K562 (cell line): Measurements from ENCODE around the gene ANO9. TPM values are rescaled to one million over a fixed set of nuclear protein-coding genes. Genes with fewer than 3 reads are reported as not detected.
A peak's percentile ranks its signal among the peaks of the same experiment; 100 is the strongest.

ENCODE experiments used
- ATAC-seq: fragments of 200-7000 bp; cut with Tn5 transposase; 3 replicates; pipeline ENCODE4 v1.9.1; 2020; ENCODE audit warnings: moderate library complexity
- BruUV-seq: library from RNA; stranded (reverse); fragments of 400-500 nt; replicated peaks from 2 replicates; lab custom pipeline; 2021; lab: Mats Ljungman, UMichigan
- CTCF ChIA-PET: fragments of 300-600 bp; formaldehyde crosslinking; extraction: SDS; loops from one replicate; lab custom pipeline; 2021; ENCODE audit warnings: low intra/inter-chr PET ratio; lab: Yijun Ruan, JAX
- POLR2A ChIA-PET: fragments of 300-600, 350-650 bp; sonication (Branson Sonifier 250); formaldehyde crosslinking; extraction: SDS; loops from one replicate; lab custom pipeline; 2021; ENCODE audit warnings: antibody characterized with exemption, inconsistent platforms; lab: Yijun Ruan, JAX
- DNase-seq, 4 experiments: peaks; one replicate each; pipeline versions ENCODE4 v3.0.0 to v3.0.0-alpha.2; 2011 to 2018; ENCODE audit warnings: low spot score in 3 of 4, mixed read lengths in 3 of 4; ENCODE audit errors: extremely low read depth in 1 of 4
- FAIRE-seq: peaks from 2 replicates; lab custom pipeline; 2011; peaks lifted over from hg19 to GRCh38; lab: Jason Lieb, UNC
- H2AFZ ChIP-seq: 2 replicates; pipeline ENCODE4 v1.6.0; 2011; ENCODE audit warnings: low read depth, low read length, control low read depth, inconsistent platforms
- H3K27ac ChIP-seq: fragments of 200-600 bp; 3 replicates; pipeline ENCODE4 v1.8.0; 2011; ENCODE audit warnings: low read depth, mild to moderate bottlenecking, control low read depth, inconsistent platforms, low read length, moderate library complexity, mixed read lengths; ENCODE audit errors: extremely low read depth
- H3K27me3 ChIP-seq, 2 experiments: fragments of 300-600 bp in 1 of 2; 2 replicates in 1 of 2; 3 replicates in 1 of 2; pipeline versions ENCODE4 v1.6.0 to v1.8.0; 2011; ENCODE audit warnings: inconsistent platforms in 2 of 2, low read length in 2 of 2, mild to moderate bottlenecking in 1 of 2, mixed read lengths in 1 of 2, moderate library complexity in 1 of 2; ENCODE audit not compliant: control insufficient read depth in 2 of 2, insufficient read depth in 2 of 2
- H3K36me3 ChIP-seq: fragments of 300-600 bp; 3 replicates; pipeline ENCODE4 v1.8.0; 2011; ENCODE audit warnings: mild to moderate bottlenecking, low read length, inconsistent platforms; ENCODE audit not compliant: control insufficient read depth, insufficient read depth
- H3K4me1 ChIP-seq, 2 experiments: fragments of 200-600 bp in 1 of 2; replicated peaks in 1 of 2; 2 replicates in 1 of 2; 3 replicates in 1 of 2; pipeline versions ENCODE4 v1.5.1 to v1.8.0; 2011; ENCODE audit warnings: inconsistent platforms in 2 of 2, low read length in 2 of 2, mild to moderate bottlenecking in 1 of 2, mixed read lengths in 1 of 2, moderate library complexity in 1 of 2; ENCODE audit not compliant: control insufficient read depth in 2 of 2, insufficient read depth in 2 of 2
- H3K4me2 ChIP-seq: 2 replicates; pipeline ENCODE4 v1.6.1; 2011; ENCODE audit warnings: low read length, control low read depth, inconsistent platforms, mixed read lengths; ENCODE audit not compliant: insufficient read depth
- H3K4me3 ChIP-seq: fragments of 200-600 bp; sonication (generic), shearing (Covaris generic); 2 replicates; pipeline ENCODE4 v1.5.1; 2016; ENCODE audit warnings: control low read depth, inconsistent platforms
- H3K79me2 ChIP-seq: fragments of 200-600 bp; 3 replicates; pipeline ENCODE4 v1.8.0; 2011; ENCODE audit warnings: low read length, inconsistent platforms; ENCODE audit not compliant: control insufficient read depth, insufficient read depth
- H3K9ac ChIP-seq, 2 experiments: 2 replicates each; pipeline versions ENCODE4 v1.6.0 to v1.6.1; 2011; ENCODE audit warnings: low read depth in 2 of 2, low read length in 2 of 2, control low read depth in 1 of 2, inconsistent platforms in 1 of 2, mild to moderate bottlenecking in 1 of 2, mixed read lengths in 1 of 2; ENCODE audit not compliant: insufficient read depth in 1 of 2
- H3K9me1 ChIP-seq: one replicate; pipeline ENCODE4 v1.6.0; 2011; ENCODE audit warnings: inconsistent platforms, mild to moderate bottlenecking, low read length, moderate library complexity; ENCODE audit not compliant: control insufficient read depth, insufficient read depth
- H3K9me3 ChIP-seq: replicated peaks from 2 replicates; pipeline ENCODE4 v1.5.1; 2011; ENCODE audit warnings: low read depth, low read length, inconsistent platforms; ENCODE audit not compliant: control insufficient read depth, insufficient read depth
- H4K20me1 ChIP-seq: replicated peaks from 2 replicates; pipeline ENCODE4 v1.6.1; 2011; ENCODE audit warnings: low read length, inconsistent platforms, mixed read lengths; ENCODE audit not compliant: control insufficient read depth, insufficient read depth
- CTCF ChIP-seq, 3 experiments: IDR thresholded peaks in 2 of 3; conservative IDR thresholded peaks in 1 of 3; 2 replicates each; pipeline ENCODE4 v1.5.1; 2011 to 2012; ENCODE audit warnings: low read length in 3 of 3, mild to moderate bottlenecking in 3 of 3, control low read depth in 2 of 3, improper control_type of control experiment in 1 of 3, inconsistent platforms in 1 of 3, low read depth in 1 of 3, mixed read lengths in 1 of 3, moderate library complexity in 1 of 3; ENCODE audit not compliant: insufficient read depth in 2 of 3
- HNRNPH1 ChIP-seq: fragments of 200-400 bp; formaldehyde crosslinking; optimal IDR thresholded peaks from 2 replicates; pipeline ENCODE3; 2017; ENCODE audit warnings: low read depth, mild to moderate bottlenecking, low read length, moderate library complexity
- TGIF2 ChIP-seq: sonication (generic); formaldehyde crosslinking; IDR thresholded peaks from 2 replicates; pipeline ENCODE4 v1.8.1; 2022; ENCODE audit warnings: mild to moderate bottlenecking, missing genetic modification reagents, moderate library complexity
- ZBTB7A ChIP-seq: IDR thresholded peaks from 2 replicates; pipeline ENCODE4 v1.6.1; 2011; ENCODE audit warnings: low read depth, mild to moderate bottlenecking, low read length, moderate library complexity, borderline replicate concordance; ENCODE audit not compliant: control insufficient read depth
- WGBS: fragments of 100-300 bp; shearing (Covaris generic); methylation state at CpG from one replicate; pipeline ENCODE4 v1.1.6; 2016; ENCODE audit warnings: low coverage, mixed read lengths; ENCODE audit not compliant: insufficient coverage; ENCODE audit errors: missing lambda C conversion rate; 5-methylcytosine and 5-hydroxymethylcytosine counted together
- in situ Hi-C: fragments of 300-500 bp; cut with MboI; formaldehyde crosslinking; loops from 4 replicates; pipeline ENCODE4 v1.15.0; 2018; ENCODE audit warnings: inconsistent platforms, mixed read lengths
- intact Hi-C: fragments of 100-400 bp; cut with micrococcal nuclease; formaldehyde crosslinking; loops from 2 replicates; pipeline ENCODE4 v1.14.2; 2022
- polyA plus RNA-seq, 8 experiments: library from polyadenylated mRNA; depleted of rRNA in 4 of 8; stranded (reverse) in 5 of 8; unstranded in 3 of 8; fragments of >200 nt; fragmentation: Nextera tagmentation in 2 of 8; fragmentation: Illumina TruSeq in 1 of 8; extraction: Ambion mirVana in 2 of 8; extraction: Trizol in 1 of 8; gene quantifications; 2 replicates each; pipeline versions ENCODE4 v1.2.1 to v1.2.3, GENCODE V29; 2011 to 2014; ENCODE audit warnings: inconsistent platforms in 1 of 8, missing spikeins in 1 of 8
- total RNA-seq, 7 experiments: library from RNA; depleted of rRNA in 6 of 7; stranded (reverse); fragments of >200 nt in 6 of 7; fragmentation: Illumina TruSeq in 2 of 7; extraction: Trizol in 2 of 7; gene quantifications; 2 replicates each; pipeline versions ENCODE4 v1.2.1 to v1.2.3, GENCODE V29; 2011 to 2021; ENCODE audit warnings: low replicate concordance in 1 of 7

ANO9 gene
- total and polyA plus RNA-seq, 9 of the 15 experiments (the other 6 are each of a cell fraction or from before 2014, with no cell fraction given): 0.20 to 14.5 (median 4.5) TPM

- H3K27me3 ChIP-seq: no peaks in the 10 kb centered on the region; a peak in 1 of 5 replicates
- H2AFZ ChIP-seq: no peak overlapping the region
- DNase-seq (no peak), ATAC-seq (no peak; the same call in 2 of the 3 replicates), FAIRE-seq (no peak)
- POLR2A ChIA-PET: interaction anchor here (0.6 to 1.6 kb wide), 5 partner anchors 9 to 164 kb away, joined by 3 to 7 read pairs (median 3); partner anchors contain the start of genes BET1L and RIC8A
- intact Hi-C loops (no loop called here), in situ Hi-C loops (no loop called here)
- WGBS: 95% methylated on average over 4 of the region's 5 CpGs
- H3K4me2 ChIP-seq: no peak overlapping the region
- H3K79me2 ChIP-seq: peaks cover 10% of the 10 kb centered on the region
- 0 out of 2 replicates have a peak, but pooled peaks have one; percentile 30 for TF ChIP-seq TGIF2 (CRISPR knock-in tag)
- 0 out of 6 replicates have a peak, but pooled peaks of 1 of the 3 experiments have one; percentile 22 for TF ChIP-seq CTCF (IDR thresholded peaks at IDR 0.05 in 2 of 3, conservative IDR thresholded peaks at IDR 0.05 in 1 of 3; ENCODE audit: insufficient read depth in 2 of 3, low read depth in 1 of 3, low read length in 3 of 3)
- TF ChIP-seq HNRNPH1: no peak
- peak; percentile 39; the same call in 1 of the 2 replicates for TF ChIP-seq ZBTB7A
- peak overlapping the region in 1 of 2 experiments; percentile 37; a peak in 1 of 4 replicates for H3K9ac ChIP-seq
- peaks cover 10 to 54% of the 10 kb centered on the region in 2 experiments for H3K4me1 ChIP-seq
- H3K9me1 ChIP-seq: no peaks in the 10 kb centered on the region
- peaks cover 29% of the 10 kb centered on the region; the same call in 2 of the 3 replicates for H3K36me3 ChIP-seq
- H3K4me3 ChIP-seq: no peak overlapping the region
- BruUV-seq: no TSS peak
- peaks cover 5% of the 10 kb centered on the region for H3K9me3 ChIP-seq
- H4K20me1 ChIP-seq: no peaks in the 10 kb centered on the region
- H3K27ac ChIP-seq: no peak overlapping the region
- CTCF ChIA-PET: no interaction called here
Observed at GRCh38 chr11:371051-371450, 70.8 kb downstream of the ANO9 start.
